H1 (cell line): Measurements from ENCODE around the gene ABCF2. TPM values are rescaled to one million over a fixed set of nuclear protein-coding genes. Genes with fewer than 3 reads are reported as not detected.

ENCODE experiments used
- CTCF ChIA-PET: fragments of 300-600 bp; sonication (Branson Sonifier 250); formaldehyde crosslinking; loops from one replicate; lab custom pipeline; 2021; ENCODE audit not compliant: partially characterized antibody; lab: Charles Lee
- POLR2A ChIA-PET: fragments of 300-600 bp; sonication (Branson Sonifier 250); formaldehyde crosslinking; loops from one replicate; lab custom pipeline; 2021; ENCODE audit warnings: inconsistent platforms; ENCODE audit not compliant: partially characterized antibody; lab: Charles Lee
- DNase-seq, 2 experiments: peaks; one replicate each; pipeline versions ENCODE4 v3.0.0 to v3.0.0-alpha.2; 2010 to 2022; ENCODE audit warnings: low spot score in 2 of 2, low read depth in 1 of 2, mixed read lengths in 1 of 2
- FAIRE-seq: peaks from 2 replicates; lab custom pipeline; 2011; peaks lifted over from hg19 to GRCh38; lab: Jason Lieb, UNC
- H2AFZ ChIP-seq: 2 replicates; pipeline ENCODE4 v1.8.1; 2012; ENCODE audit warnings: low read length, inconsistent platforms
- H2AK5ac ChIP-seq: 2 replicates; pipeline ENCODE4 v1.6.1; 2013; ENCODE audit warnings: low read depth, low read length
- H2BK120ac ChIP-seq: replicated peaks from 2 replicates; pipeline ENCODE3; 2013; ENCODE audit warnings: low read depth, low read length, inconsistent platforms
- H2BK12ac ChIP-seq: 2 replicates; pipeline ENCODE4 v1.6.1; 2013; ENCODE audit warnings: low read depth, low read length
- H2BK15ac ChIP-seq: 2 replicates; pipeline ENCODE4 v1.6.1; 2013; ENCODE audit warnings: low read length
- H2BK20ac ChIP-seq: 2 replicates; pipeline ENCODE4 v1.6.1; 2013; ENCODE audit warnings: low read length
- H2BK5ac ChIP-seq: 2 replicates; pipeline ENCODE4 v1.6.1; 2013; ENCODE audit warnings: low read depth, low read length
- H3K14ac ChIP-seq: 2 replicates; pipeline ENCODE4 v1.6.1; 2013; ENCODE audit warnings: inconsistent platforms; ENCODE audit not compliant: insufficient read length
- H3K18ac ChIP-seq: 2 replicates; pipeline ENCODE4 v1.6.1; 2013; ENCODE audit warnings: low read length; ENCODE audit errors: extremely low read depth
- H3K23ac ChIP-seq: 2 replicates; pipeline ENCODE4 v1.6.1; 2013; ENCODE audit warnings: inconsistent platforms; ENCODE audit not compliant: insufficient read length
- H3K23me2 ChIP-seq: 2 replicates; pipeline ENCODE4 v1.6.1; 2013; ENCODE audit warnings: low read depth, low read length
- H3K27ac ChIP-seq: 2 replicates; pipeline ENCODE4 v1.6.1; 2011; ENCODE audit warnings: low read depth, low read length, inconsistent platforms
- H3K27me3 ChIP-seq, 4 experiments: replicated peaks in 1 of 4; 1 replicate in 1 of 4; 2 replicates in 3 of 4; pipeline versions ENCODE4 v1.6.1 to v1.8.1; 2011 to 2013; ENCODE audit warnings: low read length in 3 of 4, mild to moderate bottlenecking in 3 of 4, inconsistent platforms in 2 of 4, mixed read lengths in 2 of 4, moderate library complexity in 1 of 4; ENCODE audit not compliant: control insufficient read depth in 3 of 4, insufficient read depth in 3 of 4; ENCODE audit errors: extremely low read depth in 1 of 4
- H3K36me3 ChIP-seq, 4 experiments: 2 replicates each; pipeline versions ENCODE4 v1.6.1 to v1.8.1; 2011 to 2013; ENCODE audit warnings: mild to moderate bottlenecking in 4 of 4, low read length in 3 of 4, moderate library complexity in 2 of 4, control low read depth in 1 of 4, inconsistent platforms in 1 of 4; ENCODE audit not compliant: insufficient read depth in 4 of 4, control insufficient read depth in 2 of 4
- H3K4ac ChIP-seq: replicated peaks from 2 replicates; pipeline ENCODE3; 2013; ENCODE audit warnings: low read length, low read depth, mixed read lengths, inconsistent platforms; ENCODE audit not compliant: insufficient read length
- H3K4me1 ChIP-seq, 4 experiments: replicated peaks in 1 of 4; 1 replicate in 1 of 4; 2 replicates in 3 of 4; pipeline versions ENCODE4 v1.6.1 to v1.8.1; 2011 to 2013; ENCODE audit warnings: low read length in 3 of 4, inconsistent platforms in 2 of 4, mixed read lengths in 1 of 4; ENCODE audit not compliant: insufficient read depth in 4 of 4, control insufficient read depth in 3 of 4
- H3K4me2 ChIP-seq, 2 experiments: 2 replicates each; pipeline versions ENCODE4 v1.6.1 to v1.8.1; 2011 to 2013; ENCODE audit warnings: low read depth in 2 of 2, low read length in 2 of 2, control low read depth in 1 of 2, inconsistent platforms in 1 of 2, mild to moderate bottlenecking in 1 of 2; ENCODE audit not compliant: insufficient read depth in 1 of 2
- H3K4me3 ChIP-seq, 4 experiments: fragments of 200-600, 300-600 bp in 1 of 4; sonication (generic), shearing (Covaris generic), sonication (Bioruptor Twin) in 1 of 4; 2 replicates each; pipeline versions ENCODE4 v1.5.1 to v1.8.1; 2011 to 2016; ENCODE audit warnings: low read length in 4 of 4, low read depth in 3 of 4, control low read depth in 2 of 4, inconsistent platforms in 2 of 4, mild to moderate bottlenecking in 2 of 4, mixed read lengths in 1 of 4, moderate library complexity in 1 of 4; ENCODE audit not compliant: insufficient read depth in 2 of 4; ENCODE audit errors: extremely low read depth in 1 of 4
- H3K56ac ChIP-seq: replicated peaks from 2 replicates; pipeline ENCODE3; 2013; ENCODE audit warnings: low read depth, mild to moderate bottlenecking, mixed read lengths, low read length, inconsistent platforms; ENCODE audit not compliant: insufficient read length
- H3K79me1 ChIP-seq: 2 replicates; pipeline ENCODE4 v1.6.1; 2013; ENCODE audit warnings: low read depth, low read length, control low read depth
- H3K79me2 ChIP-seq, 2 experiments: 2 replicates each; pipeline versions ENCODE4 v1.6.1 to v1.8.1; 2012 to 2013; ENCODE audit warnings: low read length in 2 of 2, mild to moderate bottlenecking in 2 of 2, inconsistent platforms in 1 of 2; ENCODE audit not compliant: insufficient read depth in 2 of 2, control insufficient read depth in 1 of 2
- H3K9ac ChIP-seq, 4 experiments: replicated peaks in 1 of 4; 1 replicate in 1 of 4; 2 replicates in 3 of 4; pipeline versions ENCODE4 v1.6.1 to v1.8.1; 2011 to 2013; ENCODE audit warnings: low read depth in 3 of 4, low read length in 3 of 4, control low read depth in 2 of 4, mild to moderate bottlenecking in 2 of 4, moderate library complexity in 2 of 4, inconsistent platforms in 1 of 4; ENCODE audit errors: extremely low read depth in 1 of 4
- H3K9me3 ChIP-seq, 2 experiments: 2 replicates each; pipeline versions ENCODE4 v1.6.1 to v1.8.1; 2012 to 2013; ENCODE audit warnings: mild to moderate bottlenecking in 2 of 2, moderate library complexity in 2 of 2, control low read depth in 1 of 2, inconsistent platforms in 1 of 2, low read depth in 1 of 2, low read length in 1 of 2, mixed read lengths in 1 of 2; ENCODE audit not compliant: insufficient read depth in 2 of 2
- H4K20me1 ChIP-seq, 2 experiments: replicated peaks in 1 of 2; 2 replicates each; pipeline versions ENCODE3 to v1.8.1; 2011 to 2013; ENCODE audit warnings: inconsistent platforms in 2 of 2, low read length in 2 of 2, mild to moderate bottlenecking in 1 of 2; ENCODE audit not compliant: insufficient read depth in 2 of 2, control insufficient read depth in 1 of 2
- H4K5ac ChIP-seq: 2 replicates; pipeline ENCODE4 v1.6.1; 2013; ENCODE audit warnings: low read length, low read depth, mixed read lengths, inconsistent platforms; ENCODE audit not compliant: insufficient read length
- H4K8ac ChIP-seq: 2 replicates; pipeline ENCODE4 v1.8.0; 2013; ENCODE audit warnings: mild to moderate bottlenecking, moderate library complexity, low read length, inconsistent platforms; ENCODE audit not compliant: insufficient read depth; ENCODE audit errors: extremely low read depth
- H4K91ac ChIP-seq: replicated peaks from 2 replicates; pipeline ENCODE3; 2013; ENCODE audit warnings: low read length, mixed read lengths, inconsistent platforms; ENCODE audit not compliant: insufficient read length
- ASH2L ChIP-seq: fragments of 200-600, 300-600 bp; sonication (generic); IDR thresholded peaks from one replicate; pipeline ENCODE4 v1.7.1; 2017; ENCODE audit warnings: low read length
- CBX8 ChIP-seq: fragments of 300-800, 300-1000 bp; sonication (generic); IDR thresholded peaks from 2 replicates; pipeline ENCODE4 v1.7.1; 2016; ENCODE audit warnings: low read depth, low read length, borderline replicate concordance
- GTF2F1 ChIP-seq: IDR thresholded peaks from 2 replicates; pipeline ENCODE4 v1.6.1; 2012; ENCODE audit warnings: low read depth, low read length, improper control_type of control experiment, borderline replicate concordance
- HDAC6 ChIP-seq: IDR thresholded peaks from one replicate; pipeline ENCODE4 v1.7.1; 2012; ENCODE audit warnings: low read depth, mild to moderate bottlenecking, inconsistent platforms, low read length, moderate library complexity
- JUN ChIP-seq: IDR thresholded peaks from 2 replicates; pipeline ENCODE4 v1.6.1; 2011; ENCODE audit warnings: low read depth, mild to moderate bottlenecking, improper control_type of control experiment, low read length
- KDM5A ChIP-seq: fragments of 200-600 bp; IDR thresholded peaks from 2 replicates; pipeline ENCODE4 v1.7.1; 2012; ENCODE audit warnings: mild to moderate bottlenecking, low read length, inconsistent platforms, mixed read lengths
- SIN3A ChIP-seq, 2 experiments: IDR thresholded peaks in 1 of 2; conservative IDR thresholded peaks in 1 of 2; 2 replicates each; pipeline ENCODE4 v1.6.1; 2011 to 2012; ENCODE audit warnings: low read length in 2 of 2, improper control_type of control experiment in 1 of 2, low read depth in 1 of 2, mild to moderate bottlenecking in 1 of 2
- TCF12 ChIP-seq: IDR thresholded peaks from 2 replicates; pipeline ENCODE4 v1.6.1; 2011; ENCODE audit warnings: low read depth, mild to moderate bottlenecking, low read length
- YY1 ChIP-seq: IDR thresholded peaks from 2 replicates; pipeline ENCODE4 v1.6.1; 2011; ENCODE audit warnings: low read depth, mild to moderate bottlenecking, low read length
- WGBS, 2 experiments: shearing (Covaris generic) in 1 of 2; methylation state at CpG; one replicate each; pipeline versions ENCODE4 v1.1.6 to v1.1.7; 2013 to 2015; ENCODE audit warnings: low lambda C conversion rate in 2 of 2, mixed read lengths in 2 of 2, inconsistent platforms in 1 of 2, low coverage in 1 of 2, missing lambda C conversion rate in 1 of 2; ENCODE audit not compliant: insufficient replicate concordance in 2 of 2, insufficient coverage in 1 of 2, insufficient read length in 1 of 2; ENCODE audit errors: extremely low coverage in 1 of 2, missing lambda C conversion rate in 1 of 2; 5-methylcytosine and 5-hydroxymethylcytosine counted together
- polyA plus RNA-seq, 7 experiments: library from polyadenylated mRNA; depleted of rRNA in 3 of 7; stranded (reverse) in 5 of 7; unstranded in 2 of 7; fragments of >200 nt in 5 of 7; fragments of 200-250 nt in 2 of 7; gene quantifications; 1 replicate in 5 of 7; 2 replicates in 1 of 7; 4 replicates in 1 of 7; pipeline versions ENCODE4 v1.2.1 to v1.2.3, GENCODE V29; 2011 to 2013; ENCODE audit warnings: missing spikeins in 2 of 7, mixed read lengths in 2 of 7
- total RNA-seq: library from RNA; stranded (reverse); fragmentation: NEBNext Ultra II Directional; extraction: Animal tissue kit (Norgen Biotek cat#: 25700); gene quantifications from 2 replicates; pipeline ENCODE4 v1.2.1, GENCODE V29; 2021

Gene ABCF2
- total and polyA plus RNA-seq, 2 of the 8 experiments (the other 6 are each of a cell fraction or from before 2014, with no cell fraction given): 28.0 to 55.0 TPM

- H3K23ac ChIP-seq: no peak overlapping the region
- peak overlapping the region in 1 of 2 experiments; percentile 1; a peak in 2 of 4 replicates for H3K4me2 ChIP-seq
- H3K9ac ChIP-seq: no peak overlapping the region
- peak overlapping the region; percentile 42; the same call in 1 of the 2 replicates for H2BK12ac ChIP-seq
- FAIRE-seq (no peak), DNase-seq (peak in 1 of 2 experiments; percentile 36)
- H3K18ac ChIP-seq: no peak overlapping the region
- H2BK120ac ChIP-seq: no peak overlapping the region
- H3K27me3 ChIP-seq: peaks cover 16 to 38% (median 35%) of the 10 kb centered on the region in 4 experiments
- no peaks in the 10 kb centered on the region for H3K9me3 ChIP-seq
- no peak overlapping the region for H2AFZ ChIP-seq
- H4K91ac ChIP-seq: no peak overlapping the region
- H4K20me1 ChIP-seq: peaks cover 1 to 12% of the 10 kb centered on the region in 2 experiments
- peaks cover 3% of the 10 kb centered on the region; the same call in 1 of the 2 replicates for H3K79me1 ChIP-seq
- WGBS, 2 experiments: 60% methylated on average over 15 of the region's 17 CpGs; no CpG with 5 or more reads in 1 of the 2 experiments
- no peak overlapping the region for H2BK5ac ChIP-seq
- no peak overlapping the region for H3K14ac ChIP-seq
- TF ChIP-seq SIN3A (conservative IDR thresholded peaks at IDR 0.05 in 1 of 2, IDR thresholded peaks at IDR 0.05 in 1 of 2; ENCODE audit: low read depth in 1 of 2, low read length in 2 of 2) (no peak), ASH2L (no peak), HDAC6 (no peak), CBX8 (no peak), YY1 (no peak), TCF12 (no peak), GTF2F1 (no peak), KDM5A (no peak), JUN (no peak)
- H3K23me2 ChIP-seq: peaks cover 13% of the 10 kb centered on the region; the same call in 1 of the 2 replicates
- no peak overlapping the region for H2BK15ac ChIP-seq
- no peak overlapping the region for H2AK5ac ChIP-seq
- no peak overlapping the region for H3K56ac ChIP-seq
- peaks cover 0 to 40% (median 28%) of the 10 kb centered on the region in 4 experiments; a peak in 6 of 7 replicates for H3K4me1 ChIP-seq
- no peaks in the 10 kb centered on the region for H3K36me3 ChIP-seq
- no peak overlapping the region for H3K27ac ChIP-seq
- H3K4me3 ChIP-seq: no peak overlapping the region; a peak in 2 of 8 replicates
- no peaks in the 10 kb centered on the region for H3K79me2 ChIP-seq
- H2BK20ac ChIP-seq: no peak overlapping the region
- CTCF ChIA-PET: interaction anchor here (0.6 to 5.1 kb wide), 77 partner anchors 9 to 832 kb away, joined by 3 to 71 read pairs (median 4); partner anchors contain the start of genes ABCF2, ASB10, CHPF2 and GBX1
- no peak overlapping the region for H3K4ac ChIP-seq
- H4K5ac ChIP-seq: no peak overlapping the region
- no peak overlapping the region for H4K8ac ChIP-seq
- POLR2A ChIA-PET: interaction anchor here (0.8 to 5.7 kb wide), 9 partner anchors 8 to 22 kb away, joined by 3 to 22 read pairs (median 6); partner anchors contain the start of genes ABCF2 and CHPF2
Measured at GRCh38 chr7:151243408-151244195, 16.6 kb upstream of the ABCF2 start.
